Trophoblast cell (in vitro differentiated cells and primary cell): ENCODE measurements around the gene CA12.

Source experiments
- DNase-seq, 2 donors: peaks; one replicate each; pipeline ENCODE4 v3.0.0-alpha.2; 2016
- H2AFZ ChIP-seq: 2 replicates; pipeline ENCODE4 v1.6.1; 2013; ENCODE audit warnings: low read length, moderate library complexity, mild to moderate bottlenecking; ENCODE audit not compliant: insufficient read depth, poor library complexity
- H2AK5ac ChIP-seq: 2 replicates; pipeline ENCODE4 v1.6.1; 2013; ENCODE audit warnings: mild to moderate bottlenecking, low read length
- H2BK120ac ChIP-seq: 2 replicates; pipeline ENCODE4 v1.6.1; 2013; ENCODE audit warnings: low read length, mild to moderate bottlenecking, moderate library complexity; ENCODE audit not compliant: insufficient read depth, poor library complexity
- H2BK12ac ChIP-seq: 2 replicates; pipeline ENCODE4 v1.6.1; 2013; ENCODE audit warnings: mild to moderate bottlenecking, low read length, moderate library complexity
- H2BK5ac ChIP-seq: 2 replicates; pipeline ENCODE4 v1.6.1; 2013; ENCODE audit warnings: low read length, low read depth, moderate library complexity, mild to moderate bottlenecking; ENCODE audit not compliant: poor library complexity
- H3K14ac ChIP-seq: 2 replicates; pipeline ENCODE4 v1.6.1; 2013; ENCODE audit warnings: mild to moderate bottlenecking, low read length
- H3K18ac ChIP-seq: 2 replicates; pipeline ENCODE4 v1.6.1; 2013; ENCODE audit warnings: mild to moderate bottlenecking, low read length
- H3K23ac ChIP-seq: 2 replicates; pipeline ENCODE4 v1.6.1; 2013; ENCODE audit warnings: low read length
- H3K27ac ChIP-seq: 2 replicates; pipeline ENCODE4 v1.5.1; 2013; ENCODE audit warnings: low read depth, mild to moderate bottlenecking, inconsistent platforms, low read length, moderate library complexity
- H3K27me3 ChIP-seq: 2 replicates; pipeline ENCODE4 v1.6.1; 2013; ENCODE audit warnings: inconsistent platforms, mild to moderate bottlenecking, low read length, moderate library complexity; ENCODE audit not compliant: insufficient read depth
- H3K36me3 ChIP-seq, 2 experiments: 1 replicate in 1 of 2; 2 replicates in 1 of 2; pipeline ENCODE4 v1.6.1; 2013; ENCODE audit warnings: low read length in 2 of 2, mild to moderate bottlenecking in 2 of 2, moderate library complexity in 1 of 2; ENCODE audit not compliant: insufficient read depth in 2 of 2, control insufficient read depth in 1 of 2
- H3K4ac ChIP-seq: 2 replicates; pipeline ENCODE4 v1.6.1; 2013; ENCODE audit warnings: low read depth, mild to moderate bottlenecking, low read length, moderate library complexity
- H3K4me1 ChIP-seq, 2 experiments: 1 replicate in 1 of 2; 2 replicates in 1 of 2; pipeline ENCODE4 v1.6.1; 2013; ENCODE audit warnings: low read length in 2 of 2, mild to moderate bottlenecking in 2 of 2, moderate library complexity in 1 of 2; ENCODE audit not compliant: insufficient read depth in 2 of 2, control insufficient read depth in 1 of 2
- H3K4me2 ChIP-seq: 2 replicates; pipeline ENCODE4 v1.6.1; 2013; ENCODE audit warnings: inconsistent platforms, mild to moderate bottlenecking, low read length, moderate library complexity
- H3K4me3 ChIP-seq: 2 replicates; pipeline ENCODE4 v1.5.1; 2013; ENCODE audit warnings: mild to moderate bottlenecking, low read depth, low read length, inconsistent platforms
- H3K79me1 ChIP-seq: one replicate; pipeline ENCODE4 v1.6.1; 2013; ENCODE audit warnings: low read length
- H3K79me2 ChIP-seq: 2 replicates; pipeline ENCODE4 v1.6.1; 2013; ENCODE audit warnings: low read length, mild to moderate bottlenecking; ENCODE audit not compliant: control insufficient read depth, insufficient read depth, poor library complexity
- H3K9ac ChIP-seq: 2 replicates; pipeline ENCODE4 v1.6.1; 2013; ENCODE audit warnings: mild to moderate bottlenecking, low read length
- H3K9me3 ChIP-seq: 2 replicates; pipeline ENCODE4 v1.6.1; 2013; ENCODE audit warnings: low read depth, mild to moderate bottlenecking, control low read depth, inconsistent platforms, low read length; ENCODE audit not compliant: insufficient read depth
- H4K12ac ChIP-seq: 2 replicates; pipeline ENCODE4 v1.6.1; 2013; ENCODE audit warnings: low read depth, mild to moderate bottlenecking, low read length, moderate library complexity
- H4K8ac ChIP-seq: 2 replicates; pipeline ENCODE4 v1.6.1; 2013; ENCODE audit warnings: low read depth, mild to moderate bottlenecking, low read length, moderate library complexity
- H4K91ac ChIP-seq: one replicate; pipeline ENCODE4 v1.6.1; 2013; ENCODE audit warnings: low read depth, mild to moderate bottlenecking, low read length, moderate library complexity
- WGBS: extraction: QIAGEN DNeasy Blood & Tissue Kit; methylation state at CpG from one replicate; pipeline ENCODE4 v1.1.7; 2013; ENCODE audit warnings: missing lambda C conversion rate; ENCODE audit not compliant: insufficient read length, insufficient coverage; ENCODE audit errors: extremely low coverage; 5-methylcytosine and 5-hydroxymethylcytosine counted together

CA12 gene

GRCh38 chr15:63395730-63396151 is 14.1 kb upstream of the CA12 start:
- Histone ChIP-seq H2BK12ac (no peak overlapping the region), H3K9me3 (no peaks in the 10 kb centered on the region), H3K9ac (no peak overlapping the region), H2BK5ac (no peak overlapping the region), H3K4me3 (no peak overlapping the region), H3K79me1 (no peaks in the 10 kb centered on the region), H4K91ac (no peak overlapping the region), H3K14ac (no peak overlapping the region), H3K27ac (no peak overlapping the region), H2AFZ (no peak overlapping the region), H3K27me3 (no peaks in the 10 kb centered on the region), H2BK120ac (no peak overlapping the region), H3K4me1 (no peaks in the 10 kb centered on the region), H3K4ac (no peak overlapping the region), H3K23ac (no peak overlapping the region), H4K8ac (no peak overlapping the region), H3K4me2 (no peak overlapping the region), H4K12ac (no peak overlapping the region), H2AK5ac (no peak overlapping the region), H3K18ac (no peak overlapping the region), H3K36me3 (no peaks in the 10 kb centered on the region), H3K79me2 (no peaks in the 10 kb centered on the region)
- DNase-seq = peak in 1 of 2 donors; percentile 56
- no CpG with 5 or more reads among the region's 4 CpGs for WGBS

GRCh38 chr15:63392361-63393009 is 10.8 kb upstream of the CA12 start:
- no peaks in the 10 kb centered on the region for H3K27me3 ChIP-seq
- no CpG with 5 or more reads among the region's 7 CpGs for WGBS
- DNase-seq = no peak

GRCh38 chr15:63391669-63392360 is 10.2 kb upstream of the CA12 start:
- Histone ChIP-seq H2AK5ac (no peak overlapping the region), H3K9me3 (no peaks in the 10 kb centered on the region), H3K4me1 (peaks cover 0 to 8% of the 10 kb centered on the region in 2 experiments), H3K4me3 (no peak overlapping the region), H3K4ac (no peak overlapping the region), H2AFZ (no peak overlapping the region), H3K79me1 (no peaks in the 10 kb centered on the region), H3K23ac (no peak overlapping the region), H3K4me2 (no peak overlapping the region), H4K8ac (no peak overlapping the region), H3K18ac (no peak overlapping the region), H3K14ac (no peak overlapping the region), H2BK12ac (no peak overlapping the region), H3K27ac (no peak overlapping the region), H3K79me2 (no peaks in the 10 kb centered on the region), H4K91ac (no peak overlapping the region), H3K27me3 (no peaks in the 10 kb centered on the region), H2BK120ac (no peak overlapping the region), H3K36me3 (no peaks in the 10 kb centered on the region), H2BK5ac (no peak overlapping the region), H4K12ac (no peak overlapping the region), H3K9ac (no peak overlapping the region)
- WGBS = no CpG with 5 or more reads among the region's 6 CpGs
- no peak for DNase-seq

More at GRCh38 chr15:63392361-63393009, 10.8 kb upstream of the CA12 start:
- no peak overlapping the region for H3K14ac ChIP-seq
- no peak overlapping the region for H3K27ac ChIP-seq
- H3K4ac ChIP-seq = no peak overlapping the region
- no peaks in the 10 kb centered on the region for H3K79me1 ChIP-seq
- no peak overlapping the region for H2BK5ac ChIP-seq
- peaks cover 0 to 6% of the 10 kb centered on the region in 2 experiments for H3K4me1 ChIP-seq
- no peak overlapping the region for H4K12ac ChIP-seq
- no peak overlapping the region for H4K8ac ChIP-seq
- no peaks in the 10 kb centered on the region for H3K79me2 ChIP-seq
- no peak overlapping the region for H2BK120ac ChIP-seq
- H2AFZ ChIP-seq = no peak overlapping the region
- H3K18ac ChIP-seq = no peak overlapping the region
- no peak overlapping the region for H2AK5ac ChIP-seq
- H4K91ac ChIP-seq = no peak overlapping the region
- no peak overlapping the region for H3K23ac ChIP-seq
- no peaks in the 10 kb centered on the region for H3K36me3 ChIP-seq
- no peak overlapping the region for H3K9ac ChIP-seq
- no peak overlapping the region for H3K4me2 ChIP-seq
- H3K4me3 ChIP-seq = no peak overlapping the region
- no peaks in the 10 kb centered on the region for H3K9me3 ChIP-seq
- H2BK12ac ChIP-seq = no peak overlapping the region

GRCh38 chr15:63390689-63391088 is 9.0 kb upstream of the CA12 start:
- Histone ChIP-seq H3K27me3 (no peaks in the 10 kb centered on the region), H3K14ac (no peak overlapping the region), H3K9ac (no peak overlapping the region), H2BK5ac (no peak overlapping the region), H3K18ac (no peak overlapping the region), H3K4me1 (peaks cover 0 to 8% of the 10 kb centered on the region in 2 experiments), H2BK12ac (no peak overlapping the region), H3K27ac (no peak overlapping the region), H3K4me3 (no peak overlapping the region), H3K4me2 (no peak overlapping the region), H3K23ac (no peak overlapping the region), H3K36me3 (no peaks in the 10 kb centered on the region), H2AFZ (no peak overlapping the region), H3K79me2 (no peaks in the 10 kb centered on the region), H4K91ac (no peak overlapping the region), H4K8ac (no peak overlapping the region), H2AK5ac (no peak overlapping the region), H4K12ac (no peak overlapping the region), H3K9me3 (no peaks in the 10 kb centered on the region), H2BK120ac (no peak overlapping the region), H3K79me1 (no peaks in the 10 kb centered on the region), H3K4ac (no peak overlapping the region)
- no CpG with 5 or more reads among the region's 3 CpGs for WGBS
- no peak for DNase-seq
